Endothelial cell of umbilical vein (primary cell): ENCODE data around the gene PAPPA2. TPM values are rescaled to one million over a fixed set of nuclear protein-coding genes. Genes with fewer than 3 reads are reported as not detected.

Source experiments
- BruUV-seq: library from RNA; stranded (reverse); fragments of 400-500 nt; replicated peaks from 2 replicates; lab custom pipeline; 2021; lab: Mats Ljungman, UMichigan
- CTCF ChIA-PET: fragments of 300-600, 350-600 bp; sonication (Branson Sonifier 250); formaldehyde crosslinking; loops from one replicate; lab custom pipeline; 2021; ENCODE audit warnings: antibody characterized with exemption, inconsistent platforms; lab: Charles Lee
- POLR2A ChIA-PET: fragments of 300-600, 350-600 bp; sonication (Branson Sonifier 250); formaldehyde crosslinking; loops from one replicate; lab custom pipeline; 2021; ENCODE audit warnings: antibody characterized with exemption, inconsistent platforms; lab: Charles Lee
- DNase-seq: peaks from one replicate; pipeline ENCODE4 v3.0.0-alpha.2; 2011; ENCODE audit warnings: low read depth, low spot score
- FAIRE-seq: peaks from 2 replicates; lab custom pipeline; 2011; peaks lifted over from hg19 to GRCh38; lab: Jason Lieb, UNC
- H2AFZ ChIP-seq: 2 replicates; pipeline ENCODE4 v1.6.0; 2012; ENCODE audit warnings: low read depth, low read length, control low read depth, inconsistent platforms
- H3K27ac ChIP-seq: 2 replicates; pipeline ENCODE4 v1.5.1; 2011; ENCODE audit warnings: low read depth, mild to moderate bottlenecking, control low read depth, low read length, moderate library complexity; ENCODE audit not compliant: insufficient read depth
- H3K27me3 ChIP-seq, 2 experiments: 2 replicates each; pipeline versions ENCODE4 v1.6.0 to v1.6.1; 2011; ENCODE audit warnings: low read length in 2 of 2, mixed read lengths in 1 of 2; ENCODE audit not compliant: control insufficient read depth in 2 of 2, insufficient read depth in 2 of 2
- H3K36me3 ChIP-seq, 2 experiments: 2 replicates in 1 of 2; 3 replicates in 1 of 2; pipeline ENCODE4 v1.5.1; 2011; ENCODE audit warnings: low read length in 2 of 2, mild to moderate bottlenecking in 1 of 2, moderate library complexity in 1 of 2; ENCODE audit not compliant: control insufficient read depth in 2 of 2, insufficient read depth in 2 of 2; ENCODE audit errors: extremely low read depth in 1 of 2
- H3K4me1 ChIP-seq: 3 replicates; pipeline ENCODE4 v1.5.1; 2011; ENCODE audit warnings: mild to moderate bottlenecking, low read length; ENCODE audit not compliant: control insufficient read depth, insufficient read depth; ENCODE audit errors: extremely low read depth
- H3K4me2 ChIP-seq: 2 replicates; pipeline ENCODE4 v1.6.1; 2011; ENCODE audit warnings: low read length, control low read depth, mixed read lengths; ENCODE audit not compliant: insufficient read depth
- H3K4me3 ChIP-seq, 3 experiments: fragments of 200-600 bp in 1 of 3; sonication (generic), shearing (Covaris generic) in 1 of 3; replicated peaks in 1 of 3; 2 replicates each; pipeline ENCODE4 v1.5.1; 2011 to 2016; ENCODE audit warnings: control low read depth in 3 of 3, low read length in 3 of 3, mild to moderate bottlenecking in 2 of 3, inconsistent platforms in 1 of 3, low read depth in 1 of 3, moderate library complexity in 1 of 3; ENCODE audit not compliant: insufficient read depth in 1 of 3
- H3K79me2 ChIP-seq: 2 replicates; pipeline ENCODE4 v1.6.0; 2012; ENCODE audit warnings: low read length, inconsistent platforms; ENCODE audit not compliant: control insufficient read depth, insufficient read depth
- H3K9ac ChIP-seq: replicated peaks from 2 replicates; pipeline ENCODE3; 2011; ENCODE audit warnings: low read length, control low read depth; ENCODE audit not compliant: insufficient read depth; ENCODE audit errors: extremely low read depth
- H3K9me1 ChIP-seq: replicated peaks from 3 replicates; pipeline ENCODE4 v1.6.0; 2011; ENCODE audit warnings: mild to moderate bottlenecking, low read length; ENCODE audit not compliant: control insufficient read depth, insufficient read depth; ENCODE audit errors: extremely low read depth
- H3K9me3 ChIP-seq: replicated peaks from 2 replicates; pipeline ENCODE4 v1.5.1; 2012; ENCODE audit warnings: low read length, inconsistent platforms; ENCODE audit not compliant: control insufficient read depth, insufficient read depth
- H4K20me1 ChIP-seq: replicated peaks from 2 replicates; pipeline ENCODE3; 2011; ENCODE audit warnings: mild to moderate bottlenecking, low read length; ENCODE audit not compliant: control insufficient read depth, insufficient read depth; ENCODE audit errors: extremely low read depth
- EZH2 ChIP-seq: IDR thresholded peaks from 2 replicates; pipeline ENCODE4 v1.6.1; 2012; ENCODE audit warnings: borderline replicate concordance, low read depth, mild to moderate bottlenecking, moderate library complexity, low read length, inconsistent platforms; ENCODE audit not compliant: severe bottlenecking
- FOS ChIP-seq: IDR thresholded peaks from 2 replicates; pipeline ENCODE4 v1.6.1; 2011; ENCODE audit warnings: mild to moderate bottlenecking, low read length, moderate library complexity, borderline replicate concordance; ENCODE audit not compliant: insufficient read depth
- GATA2 ChIP-seq: IDR thresholded peaks from 2 replicates; pipeline ENCODE4 v1.7.0; 2011; ENCODE audit warnings: low read depth, mild to moderate bottlenecking, moderate library complexity, mixed read lengths, low read length; ENCODE audit not compliant: insufficient read length, insufficient read depth
- JUN ChIP-seq: IDR thresholded peaks from 2 replicates; pipeline ENCODE4 v1.6.1; 2011; ENCODE audit warnings: borderline replicate concordance, low read depth; ENCODE audit not compliant: insufficient read length, insufficient read depth
- MAX ChIP-seq: IDR thresholded peaks from 2 replicates; pipeline ENCODE4 v1.6.1; 2011; ENCODE audit not compliant: insufficient read depth, insufficient read length
- MYC ChIP-seq: IDR thresholded peaks from one replicate; pipeline ENCODE4 v1.6.1; 2011; ENCODE audit warnings: mild to moderate bottlenecking, low read depth, low read length
- POLR2A ChIP-seq: IDR thresholded peaks from 2 replicates; pipeline ENCODE4 v1.6.1; 2012; ENCODE audit warnings: low read depth, mild to moderate bottlenecking, control low read depth, low read length
- POLR2AphosphoS5 ChIP-seq: IDR thresholded peaks from 2 replicates; pipeline ENCODE4 v1.6.1; 2012; ENCODE audit warnings: low read depth, mild to moderate bottlenecking, control low read depth, low read length, moderate library complexity; ENCODE audit not compliant: insufficient read depth
- dilution Hi-C: fragments of 300-500 bp; cut with MboI; formaldehyde crosslinking; loops from one replicate; pipeline ENCODE4 v1.15.0; 2019; ENCODE audit warnings: low sequenced_read_pairs; ENCODE audit not compliant: extremely low pct_ligation_motif_present
- intact Hi-C: fragments of 100-400 bp; cut with micrococcal nuclease; formaldehyde crosslinking; loops from one replicate; pipeline ENCODE4 v1.10.0; 2022
- polyA plus RNA-seq, 4 experiments: library from polyadenylated mRNA; depleted of rRNA in 3 of 4; stranded (reverse) in 3 of 4; unstranded in 1 of 4; fragments of >200 nt; gene quantifications; 2 replicates each; pipeline versions ENCODE4 v1.2.1 to v1.2.3, GENCODE V29; 2011 to 2012; ENCODE audit warnings: missing spikeins in 1 of 4
- total RNA-seq: library from RNA; stranded (reverse); gene quantifications from 2 replicates; pipeline ENCODE4 v1.2.3, GENCODE V29; 2021
- TF ChIP-seq, protein P1 (sequence below), 2 donors: IDR thresholded peaks; 1 replicate in 1 of 2; 2 replicates in 1 of 2; pipeline ENCODE4 v1.5.1; 2011; ENCODE audit warnings: low read length in 2 of 2, mild to moderate bottlenecking in 2 of 2, moderate library complexity in 2 of 2, control low read depth in 1 of 2, inconsistent platforms in 1 of 2, low read depth in 1 of 2; ENCODE audit not compliant: insufficient read depth in 1 of 2; ENCODE audit errors: extremely low read depth in 1 of 2

PAPPA2 gene
- total and polyA plus RNA-seq, 2 donors (not counting 3 experiments of a cell fraction or from before 2014, with no cell fraction given) = not detected

DNA sequence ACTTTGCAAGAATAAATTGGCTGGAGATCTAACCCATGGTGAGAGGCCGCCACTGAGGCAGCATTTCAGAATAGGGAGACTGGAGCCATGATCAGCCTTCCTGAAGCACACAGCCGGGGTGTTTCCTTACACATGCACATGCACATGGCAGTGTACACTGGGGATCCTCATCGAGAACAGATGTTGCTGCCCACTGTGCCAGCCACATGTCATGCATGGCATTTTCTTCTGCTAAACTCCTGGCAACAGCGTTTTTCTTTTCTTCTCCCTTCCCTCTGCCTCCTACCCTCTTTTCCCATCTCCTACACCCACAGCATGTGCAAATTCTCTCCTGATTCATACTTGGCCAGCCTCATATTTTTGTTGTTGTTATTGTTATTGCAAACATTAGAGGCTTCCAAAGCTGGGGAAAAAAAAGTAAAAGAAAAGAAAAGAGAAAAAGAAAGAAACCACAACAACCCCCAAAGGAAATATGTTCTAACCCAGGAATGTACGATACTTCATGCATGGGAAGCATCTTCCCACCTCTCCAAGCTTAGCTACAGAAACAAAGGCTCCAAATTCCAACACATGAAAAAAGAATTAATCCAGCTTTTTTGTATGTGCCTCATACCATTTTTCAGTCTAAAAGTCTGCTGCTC lies 357.5 kb downstream of the PAPPA2 start:
- Histone ChIP-seq H3K36me3 (no peaks in the 10 kb centered on the region), H3K27me3 (no peaks in the 10 kb centered on the region), H3K4me1 (no peaks in the 10 kb centered on the region), H3K27ac (no peak overlapping the region), H3K9ac (no peak overlapping the region), H2AFZ (no peak overlapping the region), H3K4me2 (no peak overlapping the region), H3K4me3 (no peak overlapping the region), H3K79me2 (no peaks in the 10 kb centered on the region), H3K9me1 (no peaks in the 10 kb centered on the region), H3K9me3 (peaks cover under 1% of the 10 kb centered on the region), H4K20me1 (no peaks in the 10 kb centered on the region)
- ChIA-PET POLR2A (no interaction called here), CTCF (no interaction called here)
- TF ChIP-seq EZH2 (no peak), FOS (no peak), POLR2A (no peak), JUN (no peak), MAX (no peak), GATA2 (no peak), MYC (no peak), POLR2AphosphoS5 (no peak)
- TF ChIP-seq, protein P1, sequence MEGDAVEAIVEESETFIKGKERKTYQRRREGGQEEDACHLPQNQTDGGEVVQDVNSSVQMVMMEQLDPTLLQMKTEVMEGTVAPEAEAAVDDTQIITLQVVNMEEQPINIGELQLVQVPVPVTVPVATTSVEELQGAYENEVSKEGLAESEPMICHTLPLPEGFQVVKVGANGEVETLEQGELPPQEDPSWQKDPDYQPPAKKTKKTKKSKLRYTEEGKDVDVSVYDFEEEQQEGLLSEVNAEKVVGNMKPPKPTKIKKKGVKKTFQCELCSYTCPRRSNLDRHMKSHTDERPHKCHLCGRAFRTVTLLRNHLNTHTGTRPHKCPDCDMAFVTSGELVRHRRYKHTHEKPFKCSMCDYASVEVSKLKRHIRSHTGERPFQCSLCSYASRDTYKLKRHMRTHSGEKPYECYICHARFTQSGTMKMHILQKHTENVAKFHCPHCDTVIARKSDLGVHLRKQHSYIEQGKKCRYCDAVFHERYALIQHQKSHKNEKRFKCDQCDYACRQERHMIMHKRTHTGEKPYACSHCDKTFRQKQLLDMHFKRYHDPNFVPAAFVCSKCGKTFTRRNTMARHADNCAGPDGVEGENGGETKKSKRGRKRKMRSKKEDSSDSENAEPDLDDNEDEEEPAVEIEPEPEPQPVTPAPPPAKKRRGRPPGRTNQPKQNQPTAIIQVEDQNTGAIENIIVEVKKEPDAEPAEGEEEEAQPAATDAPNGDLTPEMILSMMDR (IDR thresholded peaks at IDR 0.05; ENCODE audit: extremely low read depth in 1 of 2, insufficient read depth in 1 of 2, low read depth in 1 of 2, low read length in 2 of 2) = no peak
- DNase-seq = no peak
- no peak for FAIRE-seq
- intact Hi-C loops (no loop called here), dilution Hi-C loops (no loop called here)
- BruUV-seq = no TSS peak
